Activated CD4-positive, alpha-beta T cell treated with anti-CD3 and anti-CD28 coated beads, Interleukin-2, amount 10 ng/mL, durations not matched to agents 7 days and 5 days (primary cell): ENCODE data around the gene TENM4. TPM values are rescaled to one million over a fixed set of nuclear protein-coding genes. Genes with fewer than 3 reads are reported as not detected.

Experiments used
- CTCF ChIA-PET: fragments of 350-600 bp; sonication (Branson Sonifier 250); formaldehyde crosslinking; loops from one replicate; lab custom pipeline; 2021; ENCODE audit warnings: antibody characterized with exemption; lab: Charles Lee
- POLR2A ChIA-PET: fragments of 350-600 bp; sonication (Branson Sonifier 250); formaldehyde crosslinking; loops from one replicate; lab custom pipeline; 2021; ENCODE audit warnings: antibody characterized with exemption; lab: Charles Lee
- DNase-seq: peaks from one replicate; pipeline ENCODE4 v3.0.0-alpha.2; 2020
- H3K27ac Mint-ChIP-seq: one replicate; pipeline ENCODE4 v1.8.0; 2021; ENCODE audit warnings: mild to moderate bottlenecking, moderate library complexity, mixed read lengths
- H3K27me3 Mint-ChIP-seq: one replicate; pipeline ENCODE4 v1.8.0; 2021; ENCODE audit warnings: mixed read lengths
- H3K36me3 Mint-ChIP-seq: one replicate; pipeline ENCODE4 v1.8.0; 2021; ENCODE audit warnings: low read depth, mixed read lengths
- H3K4me1 Mint-ChIP-seq: one replicate; pipeline ENCODE4 v1.8.0; 2021; ENCODE audit warnings: mixed read lengths
- H3K4me3 Mint-ChIP-seq: one replicate; pipeline ENCODE4 v1.8.0; 2021; ENCODE audit warnings: mild to moderate bottlenecking, moderate library complexity, mixed read lengths
- H3K9me3 Mint-ChIP-seq: one replicate; pipeline ENCODE4 v1.8.0; 2021; ENCODE audit warnings: mixed read lengths
- total RNA-seq, 2 experiments: library from RNA; stranded (reverse); gene quantifications; one replicate each; pipeline ENCODE4 v1.2.3, GENCODE V29; 2021

Gene TENM4
- total RNA-seq, 2 experiments from 2014 or later: not detected

DNA sequence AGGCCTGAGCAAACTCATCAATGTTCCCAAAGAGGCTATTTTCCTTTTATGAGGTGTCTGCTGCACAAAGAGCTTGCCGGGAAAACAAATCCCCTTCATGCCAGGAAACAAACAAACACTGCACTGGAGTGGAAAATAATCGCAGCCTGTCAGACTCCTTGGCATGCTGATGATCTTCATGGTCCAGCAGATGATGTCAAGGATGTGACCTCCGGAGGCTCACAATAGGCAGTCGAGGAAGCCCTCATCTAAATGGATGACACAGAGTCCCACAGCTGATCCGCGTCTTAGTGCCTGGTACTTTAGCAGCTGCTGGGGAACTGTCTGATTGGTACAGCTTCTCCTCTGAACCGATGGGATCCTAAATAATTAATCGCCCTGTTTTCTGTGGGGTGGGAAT lies 187.6 kb downstream of the TENM4 start:
- ChIA-PET POLR2A (no interaction called here), CTCF (no interaction called here)
- DNase-seq: no peak
- no peak overlapping the region for H3K27ac Mint-ChIP-seq
- H3K4me1 Mint-ChIP-seq: no peaks in the 10 kb centered on the region
- H3K27me3 Mint-ChIP-seq: no peaks in the 10 kb centered on the region
- no peaks in the 10 kb centered on the region for H3K9me3 Mint-ChIP-seq
- no peak overlapping the region for H3K4me3 Mint-ChIP-seq
- no peaks in the 10 kb centered on the region for H3K36me3 Mint-ChIP-seq

GRCh38 chr11:79249295-79249993 lies 191.4 kb downstream of the TENM4 start:
- Mint-ChIP-seq H3K4me1 (no peaks in the 10 kb centered on the region), H3K27me3 (no peaks in the 10 kb centered on the region), H3K4me3 (no peak overlapping the region), H3K36me3 (no peaks in the 10 kb centered on the region), H3K9me3 (no peaks in the 10 kb centered on the region), H3K27ac (no peak overlapping the region)
- DNase-seq: no peak
- POLR2A ChIA-PET: no interaction called here
- CTCF ChIA-PET: no interaction called here

DNA sequence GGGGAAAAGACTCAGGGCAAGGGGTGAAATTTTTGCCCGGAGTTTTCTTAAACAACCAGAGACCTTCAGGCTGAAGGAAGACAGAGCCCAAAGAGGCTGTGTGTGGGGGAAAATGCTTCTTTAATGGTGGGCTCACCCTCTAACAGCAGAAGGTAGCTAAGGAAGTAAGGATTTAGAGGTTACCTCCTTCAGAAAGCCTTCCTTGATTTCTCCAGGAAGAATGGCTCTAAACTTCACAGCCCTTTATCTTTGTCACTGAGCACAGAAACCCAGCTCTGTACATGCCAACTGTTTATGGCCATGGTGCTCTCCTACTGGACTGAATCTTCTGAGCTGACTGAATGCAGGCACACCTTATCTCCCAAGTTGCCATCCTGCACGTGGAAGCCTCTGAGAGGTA lies 196.0 kb downstream of the TENM4 start:
- no peak for DNase-seq
- Mint-ChIP-seq H3K4me1 (no peaks in the 10 kb centered on the region), H3K36me3 (no peaks in the 10 kb centered on the region), H3K9me3 (no peaks in the 10 kb centered on the region), H3K4me3 (no peak overlapping the region), H3K27me3 (no peaks in the 10 kb centered on the region), H3K27ac (no peak overlapping the region)
- CTCF ChIA-PET: no interaction called here
- POLR2A ChIA-PET: no interaction called here

DNA sequence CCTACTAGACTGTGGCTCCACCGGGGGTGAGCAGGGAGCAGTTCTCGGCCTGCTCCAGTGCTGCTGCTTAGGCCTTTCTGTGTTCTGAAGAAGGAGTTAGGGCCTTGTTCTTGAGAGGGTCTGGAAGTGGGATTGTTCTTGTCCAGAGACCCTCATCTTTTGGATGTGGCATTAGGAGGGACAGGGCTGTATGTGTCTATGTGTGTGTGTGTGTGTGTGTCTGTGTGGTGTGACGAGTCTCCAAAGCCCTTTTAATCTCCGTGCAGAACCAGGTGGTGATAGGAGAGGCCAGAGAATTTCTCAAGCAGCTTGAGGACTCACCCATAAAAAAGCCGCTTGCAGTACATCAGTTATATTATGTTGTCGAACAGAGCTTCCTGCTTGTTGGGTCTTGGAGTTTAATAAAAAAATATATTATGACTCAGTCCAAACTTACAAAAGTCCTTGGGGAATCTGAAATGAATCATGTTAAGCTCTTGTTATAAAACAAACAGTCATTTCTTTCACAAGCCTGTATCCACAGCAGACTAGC lies 196.5 kb downstream of the TENM4 start:
- no peaks in the 10 kb centered on the region for H3K36me3 Mint-ChIP-seq
- H3K4me3 Mint-ChIP-seq: no peak overlapping the region
- ChIA-PET POLR2A (no interaction called here), CTCF (no interaction called here)
- DNase-seq: no peak
- no peaks in the 10 kb centered on the region for H3K27me3 Mint-ChIP-seq
- H3K4me1 Mint-ChIP-seq: no peaks in the 10 kb centered on the region
- no peaks in the 10 kb centered on the region for H3K9me3 Mint-ChIP-seq
- no peak overlapping the region for H3K27ac Mint-ChIP-seq

- ChIA-PET CTCF (no interaction called here), POLR2A (no interaction called here)
- Mint-ChIP-seq H3K27ac (no peak overlapping the region), H3K9me3 (no peaks in the 10 kb centered on the region), H3K36me3 (no peaks in the 10 kb centered on the region), H3K4me3 (no peak overlapping the region), H3K27me3 (no peaks in the 10 kb centered on the region), H3K4me1 (no peaks in the 10 kb centered on the region)
- no peak for DNase-seq
Measured at GRCh38 chr11:79243422-79244210, 197.2 kb downstream of the TENM4 start.

DNA sequence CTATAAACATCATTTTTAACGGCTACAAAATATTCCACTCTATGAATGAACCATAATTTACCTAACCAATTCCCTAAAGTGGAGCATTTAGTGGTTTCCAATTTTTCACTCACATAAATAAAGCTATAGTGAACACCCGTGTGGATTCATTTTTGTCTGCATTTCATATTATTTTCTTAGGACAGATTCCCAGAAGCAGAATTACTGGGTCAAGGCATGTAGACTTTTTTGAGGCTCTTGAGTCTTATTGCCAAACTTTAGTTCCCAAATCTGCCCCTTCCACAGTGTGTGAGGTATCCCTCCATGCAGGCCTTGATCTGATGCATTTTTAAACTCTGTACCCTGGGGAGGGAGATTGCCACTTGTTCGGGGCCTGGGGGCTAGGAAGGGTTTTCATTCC lies 198.2 kb downstream of the TENM4 start:
- Mint-ChIP-seq H3K4me1 (no peaks in the 10 kb centered on the region), H3K4me3 (no peak overlapping the region), H3K27ac (no peak overlapping the region), H3K36me3 (no peaks in the 10 kb centered on the region), H3K9me3 (no peaks in the 10 kb centered on the region), H3K27me3 (no peaks in the 10 kb centered on the region)
- no peak for DNase-seq
- CTCF ChIA-PET: no interaction called here
- POLR2A ChIA-PET: no interaction called here

GRCh38 chr11:79241852-79242241 lies 199.0 kb downstream of the TENM4 start:
- Mint-ChIP-seq H3K27ac (no peak overlapping the region), H3K9me3 (no peaks in the 10 kb centered on the region), H3K36me3 (no peaks in the 10 kb centered on the region), H3K27me3 (no peaks in the 10 kb centered on the region), H3K4me1 (no peaks in the 10 kb centered on the region), H3K4me3 (no peak overlapping the region)
- no peak for DNase-seq
- CTCF ChIA-PET: no interaction called here
- POLR2A ChIA-PET: no interaction called here

DNA sequence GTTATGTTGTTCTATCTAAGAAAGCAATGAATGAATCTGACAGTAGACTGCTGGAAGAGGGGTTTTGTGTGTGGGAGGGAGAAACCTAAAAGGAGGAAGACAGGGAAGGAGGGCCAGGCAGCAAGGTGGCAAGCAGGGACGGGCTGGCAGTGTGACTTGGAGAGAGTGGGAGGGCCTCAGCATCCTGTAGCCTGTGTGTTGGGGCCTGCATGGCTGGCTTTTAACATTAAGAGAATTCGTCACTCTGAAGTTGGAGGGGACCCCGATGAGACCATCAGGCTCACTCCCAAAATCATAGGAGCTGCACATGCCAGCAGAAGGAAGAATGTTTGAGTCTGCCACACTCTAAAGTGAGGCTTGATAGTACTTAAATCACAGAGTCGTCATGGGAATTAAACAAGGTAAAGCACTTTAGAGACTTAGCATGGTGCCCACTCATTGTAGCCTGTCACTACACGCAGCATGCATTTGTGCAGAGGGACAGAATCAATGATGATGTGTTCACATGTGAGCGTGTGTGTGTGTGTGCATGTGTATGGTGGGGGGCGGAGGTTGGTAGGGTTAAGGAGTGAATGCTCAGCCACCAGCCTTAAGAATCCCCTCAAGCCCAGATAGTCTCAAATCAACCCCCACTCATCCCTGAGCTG lies 199.5 kb downstream of the TENM4 start:
- H3K9me3 Mint-ChIP-seq: no peaks in the 10 kb centered on the region

GRCh38 chr11:79237703-79238102 lies 203.1 kb downstream of the TENM4 start:
- no peaks in the 10 kb centered on the region for H3K4me1 Mint-ChIP-seq
- H3K36me3 Mint-ChIP-seq: no peaks in the 10 kb centered on the region
- CTCF ChIA-PET: no interaction called here
- no peak for DNase-seq
- no peaks in the 10 kb centered on the region for H3K9me3 Mint-ChIP-seq
- H3K4me3 Mint-ChIP-seq: no peak overlapping the region
- POLR2A ChIA-PET: no interaction called here
- H3K27ac Mint-ChIP-seq: no peak overlapping the region
- no peaks in the 10 kb centered on the region for H3K27me3 Mint-ChIP-seq

More for the DNA sequence above, 199.5 kb downstream of the TENM4 start:
- Mint-ChIP-seq H3K27ac (no peak overlapping the region), H3K36me3 (no peaks in the 10 kb centered on the region), H3K4me1 (no peaks in the 10 kb centered on the region), H3K27me3 (no peaks in the 10 kb centered on the region), H3K4me3 (no peak overlapping the region)
- POLR2A ChIA-PET: no interaction called here
- CTCF ChIA-PET: no interaction called here
- no peak for DNase-seq

DNA sequence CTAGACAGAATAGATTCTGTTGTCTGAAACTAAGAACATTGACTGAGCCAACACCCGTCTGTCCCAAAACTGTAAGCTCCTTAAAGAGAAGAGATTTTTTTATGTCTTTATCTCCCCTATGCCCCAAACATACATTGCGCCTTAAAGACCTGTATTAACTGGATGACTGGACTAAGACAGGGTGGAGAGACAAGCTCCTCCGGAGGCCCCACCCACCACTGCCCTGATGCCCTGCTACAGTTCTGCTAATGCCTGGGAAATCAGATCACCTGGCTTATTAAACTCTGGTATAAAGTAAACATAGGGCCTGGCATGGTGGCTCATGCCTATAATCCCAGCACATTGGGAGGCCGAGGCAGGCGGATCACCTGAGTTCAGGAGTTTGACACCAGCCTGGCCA lies 203.7 kb downstream of the TENM4 start:
- ChIA-PET CTCF (no interaction called here), POLR2A (no interaction called here)
- no peaks in the 10 kb centered on the region for H3K9me3 Mint-ChIP-seq
- H3K4me3 Mint-ChIP-seq: no peak overlapping the region
- no peak overlapping the region for H3K27ac Mint-ChIP-seq
- H3K36me3 Mint-ChIP-seq: no peaks in the 10 kb centered on the region
- H3K4me1 Mint-ChIP-seq: no peaks in the 10 kb centered on the region
- DNase-seq: no peak
- H3K27me3 Mint-ChIP-seq: no peaks in the 10 kb centered on the region

GRCh38 chr11:79236541-79236971 lies 204.3 kb downstream of the TENM4 start:
- CTCF ChIA-PET: no interaction called here
- POLR2A ChIA-PET: no interaction called here
- no peaks in the 10 kb centered on the region for H3K9me3 Mint-ChIP-seq
- no peak overlapping the region for H3K4me3 Mint-ChIP-seq
- no peaks in the 10 kb centered on the region for H3K4me1 Mint-ChIP-seq
- no peaks in the 10 kb centered on the region for H3K36me3 Mint-ChIP-seq
- no peak for DNase-seq
- no peaks in the 10 kb centered on the region for H3K27me3 Mint-ChIP-seq
- no peak overlapping the region for H3K27ac Mint-ChIP-seq

DNA sequence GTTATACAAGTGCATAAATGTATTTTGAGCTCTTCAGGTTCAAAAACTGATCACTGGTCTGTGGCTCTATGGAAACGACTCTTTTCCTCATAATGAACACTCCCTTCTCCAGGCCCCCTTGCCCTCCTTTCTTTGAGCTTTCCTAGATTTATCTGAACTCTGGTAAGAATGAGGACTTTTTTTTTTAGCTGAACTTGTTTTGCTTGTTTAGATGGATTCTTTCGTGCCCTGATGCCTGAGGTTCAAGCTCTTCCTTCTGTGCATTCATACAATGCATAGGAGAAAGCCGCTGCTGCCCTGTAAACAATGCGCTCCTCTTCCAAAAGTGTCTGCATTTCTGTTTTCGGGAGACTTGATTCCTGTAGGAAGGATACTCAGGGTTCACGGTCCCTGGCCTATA lies 205.1 kb downstream of the TENM4 start:
- H3K9me3 Mint-ChIP-seq: no peaks in the 10 kb centered on the region
- no peaks in the 10 kb centered on the region for H3K4me1 Mint-ChIP-seq
- DNase-seq: no peak
- H3K4me3 Mint-ChIP-seq: no peak overlapping the region
- H3K36me3 Mint-ChIP-seq: no peaks in the 10 kb centered on the region
- H3K27me3 Mint-ChIP-seq: no peaks in the 10 kb centered on the region
- POLR2A ChIA-PET: no interaction called here
- CTCF ChIA-PET: no interaction called here
- H3K27ac Mint-ChIP-seq: no peak overlapping the region

DNA sequence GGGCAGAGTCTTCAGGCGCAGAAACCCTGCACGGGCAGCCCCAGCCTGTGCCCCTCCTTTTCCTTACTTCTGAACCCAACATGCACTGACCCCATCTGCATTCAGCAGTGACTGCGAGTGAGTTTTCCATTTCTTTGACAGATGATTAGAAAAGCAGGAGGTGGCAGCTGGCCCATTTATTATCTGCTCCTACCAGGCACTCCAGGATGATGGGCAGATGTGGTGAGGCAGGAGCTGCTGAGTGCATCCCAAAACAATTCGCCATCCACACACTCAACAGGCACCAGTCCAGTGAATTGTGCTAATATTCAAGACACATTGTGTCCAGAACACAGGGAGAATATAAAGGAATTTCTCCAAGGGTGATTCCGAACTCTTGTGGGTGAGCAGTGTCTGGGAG lies 208.5 kb downstream of the TENM4 start:
- Mint-ChIP-seq H3K4me3 (no peak overlapping the region), H3K36me3 (no peaks in the 10 kb centered on the region), H3K27me3 (no peaks in the 10 kb centered on the region), H3K9me3 (no peaks in the 10 kb centered on the region), H3K4me1 (no peaks in the 10 kb centered on the region), H3K27ac (no peak overlapping the region)
- CTCF ChIA-PET: no interaction called here
- DNase-seq: no peak
- POLR2A ChIA-PET: no interaction called here
